Measurements from ENCODE around the gene NAIF1.

NAIF1 gene

GRCh38 chr9:128102196-128102595 is 35.1 kb upstream of the NAIF1 start:
- DNase-seq: no peak

- no peak for DNase-seq
Measured at GRCh38 chr9:128101690-128102089, 34.6 kb upstream of the NAIF1 start.

- no peak for DNase-seq
Measured at GRCh38 chr9:128101231-128101661, 34.1 kb upstream of the NAIF1 start.

GRCh38 chr9:128100581-128100980 is 33.5 kb upstream of the NAIF1 start:
- no peak for DNase-seq

DNA sequence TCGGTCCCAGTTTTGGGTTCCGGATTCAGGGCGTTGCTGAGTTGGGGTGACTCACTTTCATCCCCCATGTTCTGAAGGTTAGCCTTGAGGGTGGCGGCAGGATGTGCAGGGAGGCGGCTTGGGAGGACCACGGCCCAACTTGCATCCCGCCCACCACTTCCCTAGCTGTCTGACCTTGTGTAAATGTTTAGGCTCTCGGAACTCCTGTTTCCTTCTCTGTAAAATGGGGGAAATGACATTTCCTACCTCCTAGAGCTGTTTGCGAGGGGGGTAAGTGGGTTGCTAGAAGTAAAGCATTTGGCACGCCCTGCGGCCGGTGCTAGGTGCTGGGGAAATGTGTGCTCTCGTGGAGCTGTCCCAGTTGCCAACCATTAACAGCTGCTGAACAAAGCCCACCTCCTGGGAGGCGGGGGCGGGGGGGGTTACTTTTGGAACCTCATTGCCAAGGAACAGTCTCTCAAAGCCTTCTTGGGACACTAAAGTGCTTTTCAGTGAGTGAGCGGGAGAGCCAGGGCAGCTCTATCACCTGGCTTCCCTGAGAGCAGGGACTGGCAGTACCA is 32.9 kb upstream of the NAIF1 start:
- no peak for DNase-seq

DNA sequence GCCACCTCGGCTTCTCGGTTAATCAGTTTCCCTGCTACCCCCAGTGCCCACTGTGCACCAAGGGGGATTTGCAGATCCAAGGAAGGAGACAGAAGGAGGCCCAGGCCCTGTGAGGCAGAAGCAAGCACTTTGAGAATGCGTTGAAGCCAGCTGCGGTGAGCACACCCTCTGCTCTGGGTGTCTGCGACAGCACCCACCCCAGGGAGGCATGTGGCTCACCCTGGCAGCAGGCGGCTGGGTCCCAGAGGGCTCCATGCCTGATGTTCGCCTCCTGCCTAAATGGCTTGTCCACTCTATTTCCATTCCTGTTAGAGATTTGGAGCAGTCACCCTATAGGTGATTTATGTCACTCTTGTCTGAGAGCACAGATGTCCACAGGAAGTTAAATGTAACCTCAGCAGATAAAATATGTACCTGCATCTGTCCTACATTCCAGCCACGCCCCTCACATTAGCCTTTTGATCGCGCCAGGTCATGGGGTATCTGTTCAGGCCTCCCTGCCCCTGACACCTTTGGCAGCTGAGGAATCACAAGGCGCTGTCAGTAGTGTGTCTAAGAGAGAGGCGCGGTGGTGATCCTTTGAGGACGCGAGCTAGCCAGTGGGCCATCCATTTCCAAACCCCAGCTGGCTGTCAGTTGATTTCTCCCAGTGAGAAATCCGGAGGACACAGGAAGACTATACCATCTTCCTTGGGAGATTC is 32.3 kb upstream of the NAIF1 start:
- DNase-seq: no peak

GRCh38 chr9:128098297-128099230 is 31.4 kb upstream of the NAIF1 start:
- DNase-seq: peak; percentile 83

DNA sequence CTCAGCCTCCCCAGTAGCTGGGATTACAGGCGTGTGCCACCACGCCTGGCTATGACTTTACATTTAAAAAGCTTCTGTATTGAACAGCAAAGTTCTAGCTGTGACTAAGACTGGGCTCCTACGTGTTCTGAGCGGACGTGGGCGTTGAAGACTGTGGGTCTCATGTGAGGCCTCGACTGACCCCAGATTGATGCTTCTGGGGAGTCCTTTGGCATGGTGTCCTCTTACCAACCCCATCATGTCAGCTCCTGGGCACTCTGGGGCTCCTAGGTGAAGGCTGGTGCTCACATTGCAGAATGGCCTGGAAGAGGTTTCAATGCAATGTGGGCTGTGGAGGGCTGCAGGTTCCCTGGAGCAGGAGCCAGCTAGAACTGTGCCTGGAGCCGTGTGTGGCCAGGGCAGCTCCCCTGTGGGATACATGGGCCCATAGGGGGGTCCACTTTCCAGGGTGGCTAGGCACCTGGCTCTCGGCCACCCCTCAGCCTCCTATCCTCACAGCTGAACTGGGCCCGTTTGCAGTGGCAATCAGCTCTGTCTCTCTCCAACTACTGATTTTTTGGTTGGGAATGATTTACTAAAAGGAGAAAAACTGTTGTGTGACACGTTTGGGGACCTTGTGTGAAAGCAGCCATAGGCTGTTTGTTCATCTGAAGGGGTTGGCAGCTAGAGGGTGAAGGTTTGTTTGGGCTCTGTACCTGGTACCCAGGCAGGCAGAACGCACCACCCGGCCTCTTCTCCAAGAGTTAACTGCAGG is 30.6 kb upstream of the NAIF1 start:
- no peak for DNase-seq

DNA sequence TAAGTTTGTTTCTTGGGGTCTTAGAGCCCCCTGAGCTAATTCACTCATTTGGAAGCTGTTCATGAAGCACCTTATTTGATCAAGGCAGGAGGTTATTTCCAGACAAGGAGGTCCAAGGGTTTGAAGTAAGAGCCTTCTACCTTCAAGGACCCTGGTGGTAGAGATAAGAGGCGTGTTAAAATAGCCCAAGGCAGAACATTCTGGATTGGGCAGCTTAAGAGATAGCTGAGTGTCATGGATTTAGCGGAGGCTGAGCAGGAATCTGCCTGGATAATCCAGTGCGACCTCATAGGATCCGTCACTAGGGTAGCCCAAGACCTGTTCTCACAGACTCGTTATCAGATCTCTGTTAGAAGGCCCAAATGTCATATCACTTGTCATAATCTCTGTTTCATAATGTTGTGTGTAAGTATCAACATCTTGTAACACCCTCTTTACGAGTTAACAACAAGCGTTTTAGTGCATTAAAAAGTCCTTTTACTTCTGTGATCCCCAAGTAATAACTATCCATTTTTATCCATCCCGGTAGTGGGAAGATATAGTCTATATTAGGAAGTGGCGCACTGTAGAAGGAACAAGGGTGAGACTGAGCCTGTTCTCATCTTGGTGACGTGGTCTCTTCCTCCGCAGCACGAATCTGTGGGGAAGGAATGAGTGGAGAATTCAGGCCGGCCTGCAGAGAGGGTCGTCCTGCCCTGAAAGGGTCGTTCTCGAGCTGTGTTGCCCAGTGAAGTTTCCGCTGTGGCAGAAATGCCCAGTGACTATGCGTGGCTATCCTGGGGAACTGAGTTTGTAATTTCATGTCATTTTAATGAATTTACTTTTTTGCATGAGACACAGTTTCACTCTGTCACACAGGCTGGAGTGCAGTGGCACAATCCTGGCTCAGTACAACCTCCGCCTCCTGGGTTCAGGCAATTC is 29.8 kb upstream of the NAIF1 start:
- DNase-seq: no peak

DNA sequence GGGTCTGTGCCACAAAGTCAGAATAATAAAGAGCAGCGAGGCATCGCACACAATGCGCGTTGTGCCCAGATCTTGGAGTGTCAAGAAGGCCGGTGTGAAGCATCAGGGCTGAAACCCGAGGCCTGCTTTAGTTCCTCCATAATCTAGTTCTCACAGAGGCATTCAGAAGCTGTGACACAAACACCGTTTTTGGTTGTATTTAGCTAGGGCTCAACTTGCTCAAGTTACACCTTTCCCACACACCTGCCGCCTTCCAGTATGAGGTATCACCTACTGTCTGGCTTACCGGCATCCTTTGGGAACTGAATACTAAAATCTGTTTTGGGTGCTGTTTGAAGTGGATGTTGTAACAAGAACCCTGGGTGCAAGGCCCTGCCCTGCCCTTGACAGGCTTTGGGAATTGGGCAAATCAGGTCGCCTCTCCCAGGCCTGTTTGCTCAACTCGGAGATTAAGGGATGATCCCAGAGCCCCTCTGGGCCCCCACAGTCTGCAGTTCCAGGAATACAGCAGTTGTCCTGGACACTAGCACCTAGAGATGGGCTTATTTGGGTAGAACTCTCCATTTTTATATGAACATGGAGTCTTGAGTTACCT is 27.9 kb upstream of the NAIF1 start:
- DNase-seq: no peak

- DNase-seq: peak; percentile 92
Measured at GRCh38 chr9:128094166-128094949, 27.2 kb upstream of the NAIF1 start.

GRCh38 chr9:128093011-128093410 is 25.9 kb upstream of the NAIF1 start:
- DNase-seq: no peak

GRCh38 chr9:128092199-128092977 is 25.3 kb upstream of the NAIF1 start:
- no peak for DNase-seq

DNA sequence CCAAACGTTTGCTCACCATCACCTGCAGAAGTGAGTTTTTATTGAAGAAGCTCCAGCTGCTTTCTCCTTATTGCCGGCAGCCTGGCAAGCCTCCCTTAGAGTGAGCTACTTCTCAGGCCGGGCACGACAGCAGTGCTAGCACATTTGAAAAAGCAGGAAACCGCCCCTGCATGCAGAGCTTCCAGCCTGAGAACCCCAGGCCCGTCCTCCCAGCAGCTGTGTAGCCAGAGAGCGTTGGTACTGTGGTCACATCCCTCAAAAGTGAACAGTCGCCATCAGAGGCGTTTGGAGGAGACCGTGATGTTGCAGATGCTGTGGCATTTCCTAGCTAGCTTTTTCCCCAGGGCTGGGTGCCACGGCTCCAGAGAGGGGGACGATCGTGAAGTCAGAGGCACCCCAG is 24.5 kb upstream of the NAIF1 start:
- DNase-seq: no peak

GRCh38 chr9:128091144-128091543 is 24.0 kb upstream of the NAIF1 start:
- no peak for DNase-seq

DNA sequence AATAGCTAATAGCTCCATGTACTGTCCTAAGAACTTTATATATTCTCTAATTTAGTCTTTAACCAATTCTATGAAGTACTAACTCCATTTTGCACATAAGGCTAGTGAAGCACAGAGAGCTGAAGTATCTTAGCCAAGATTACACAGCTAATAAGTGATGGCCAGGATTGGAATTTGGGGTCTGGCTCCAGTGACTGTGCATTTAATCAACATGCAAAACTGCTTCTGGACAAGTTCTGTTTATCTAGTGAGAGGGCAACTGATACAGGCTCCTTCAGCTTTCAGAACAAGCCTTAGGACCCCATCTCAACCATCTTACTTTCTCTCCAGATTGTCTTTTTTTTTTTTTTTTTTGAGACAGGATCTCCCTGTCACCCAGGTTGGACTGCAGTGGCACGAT is 22.2 kb upstream of the NAIF1 start:
- no peak for DNase-seq

DNA sequence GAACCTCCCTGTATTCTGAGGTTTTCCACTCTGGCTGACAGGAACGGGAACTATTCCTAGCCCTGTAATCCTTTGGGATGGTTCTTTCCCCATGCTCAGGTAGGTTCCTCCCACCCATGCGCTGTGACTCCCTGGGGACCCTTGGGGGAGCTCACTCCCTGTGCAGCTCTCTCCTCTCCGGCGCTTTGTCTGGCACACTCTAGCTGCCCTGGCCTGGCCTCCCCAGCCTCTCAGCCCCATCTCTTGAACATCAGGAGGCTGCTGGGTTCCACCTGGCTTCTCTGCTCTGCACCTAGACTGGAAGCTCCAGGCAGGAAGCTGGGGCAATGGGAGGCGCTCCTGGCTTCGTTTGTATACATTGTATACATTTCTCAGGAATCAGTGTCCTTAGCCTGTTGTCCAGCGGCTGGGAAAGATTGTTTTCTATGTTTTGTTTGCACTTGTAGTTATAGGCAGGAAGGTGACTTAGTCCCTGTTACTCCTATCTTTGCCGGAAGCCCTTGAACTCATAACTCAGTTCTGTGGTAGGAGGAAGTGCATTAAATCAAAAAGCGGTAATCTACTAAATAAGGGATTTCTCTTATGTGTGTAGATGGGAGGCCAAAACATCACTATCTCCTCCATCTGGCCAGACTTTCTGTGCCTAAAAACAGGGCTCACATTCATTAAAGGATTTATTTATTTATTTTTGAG is 21.3 kb upstream of the NAIF1 start:
- DNase-seq: no peak

GRCh38 chr9:128087262-128087661 is 20.1 kb upstream of the NAIF1 start:
- DNase-seq: no peak

GRCh38 chr9:128085943-128086342 is 18.8 kb upstream of the NAIF1 start:
- no peak for DNase-seq

Data from activated effector memory CD4-positive, alpha-beta T cell treated with anti-CD3 and anti-CD28 coated beads, Interleukin-2, amount 50 U/mL, for 16 hours (primary cell).